ENCODE measurements around the gene CTRL. TPM values are rescaled to one million over a fixed set of nuclear protein-coding genes. Genes with fewer than 3 reads are reported as not detected.

CTRL gene
- total RNA-seq, 4 donors from 2014 or later = 2.4 to 5.3 (median 3.8) TPM

GRCh38 chr16:67883872-67884261, 47.8 kb downstream of the CTRL start:
- Histone ChIP-seq H3K4me1 (peaks cover 0 to 17% (median 0%) of the 10 kb centered on the region in 4 donors), H3K27me3 (no peaks in the 10 kb centered on the region), H3K36me3 (peaks cover 0 to 72% (median 4%) of the 10 kb centered on the region in 3 donors), H3K4me3 (no peak overlapping the region), H3K27ac (peak overlapping the region in 2 of 4 donors; percentile 59 to 69), H3K9me3 (no peaks in the 10 kb centered on the region)
- TF ChIP-seq CTCF (IDR thresholded peaks at IDR 0.05) (peak in 5 of 6 experiments; percentile 68 to 83 (median 77)), POLR2A (IDR thresholded peaks at IDR 0.05) (no peak)
- DNase-seq = peak; percentile 74 to 85 (median 77)

- H3K27me3 ChIP-seq = no peaks in the 10 kb centered on the region
- H3K9me3 ChIP-seq = no peaks in the 10 kb centered on the region
- H3K4me3 ChIP-seq = no peak overlapping the region
- peak in 1 of 6 experiments; percentile 90 for TF ChIP-seq CTCF (IDR thresholded peaks at IDR 0.05)
- TF ChIP-seq POLR2A (IDR thresholded peaks at IDR 0.05) = no peak
- H3K27ac ChIP-seq = peak overlapping the region in 2 of 4 donors; percentile 59 to 69
- peaks cover 0 to 17% (median 0%) of the 10 kb centered on the region in 4 donors for H3K4me1 ChIP-seq
- DNase-seq = peak in 2 of 3 donors; percentile 67 to 75
- peaks cover 0 to 77% (median 7%) of the 10 kb centered on the region in 3 donors for H3K36me3 ChIP-seq
Measured at GRCh38 chr16:67883146-67883871, 48.4 kb downstream of the CTRL start.

- peaks cover 0 to 85% (median 7%) of the 10 kb centered on the region in 3 donors for H3K36me3 ChIP-seq
- H3K27ac ChIP-seq = peak overlapping the region in 2 of 4 donors; percentile 59 to 69
- H3K4me1 ChIP-seq = peaks cover 0 to 17% (median 0%) of the 10 kb centered on the region in 4 donors
- no peak for TF ChIP-seq POLR2A (IDR thresholded peaks at IDR 0.05)
- no peak for TF ChIP-seq CTCF (IDR thresholded peaks at IDR 0.05)
- no peak for DNase-seq
- H3K27me3 ChIP-seq = no peaks in the 10 kb centered on the region
- no peaks in the 10 kb centered on the region for H3K9me3 ChIP-seq
- no peak overlapping the region for H3K4me3 ChIP-seq
Measured at GRCh38 chr16:67882374-67883145, 49.1 kb downstream of the CTRL start.

- H3K27ac ChIP-seq = peak overlapping the region in 1 of 4 donors; percentile 69
- peaks cover 0 to 17% (median 0%) of the 10 kb centered on the region in 4 donors for H3K4me1 ChIP-seq
- no peaks in the 10 kb centered on the region for H3K27me3 ChIP-seq
- H3K9me3 ChIP-seq = no peaks in the 10 kb centered on the region
- no peak for DNase-seq
- peaks cover 0 to 93% (median 7%) of the 10 kb centered on the region in 3 donors for H3K36me3 ChIP-seq
- H3K4me3 ChIP-seq = no peak overlapping the region
- TF ChIP-seq POLR2A (IDR thresholded peaks at IDR 0.05) = no peak
- TF ChIP-seq CTCF (IDR thresholded peaks at IDR 0.05) = no peak
Measured at GRCh38 chr16:67881621-67882161, 50.0 kb downstream of the CTRL start.

GRCh38 chr16:67880584-67880983, 51.1 kb downstream of the CTRL start:
- peaks cover 0 to 97% (median 7%) of the 10 kb centered on the region in 3 donors for H3K36me3 ChIP-seq
- H3K27me3 ChIP-seq = no peaks in the 10 kb centered on the region
- no peak overlapping the region for H3K27ac ChIP-seq
- H3K4me1 ChIP-seq = peaks cover 0 to 17% (median 0%) of the 10 kb centered on the region in 4 donors
- no peaks in the 10 kb centered on the region for H3K9me3 ChIP-seq
- no peak overlapping the region for H3K4me3 ChIP-seq
- DNase-seq = no peak
- TF ChIP-seq POLR2A (IDR thresholded peaks at IDR 0.05) (no peak), CTCF (IDR thresholded peaks at IDR 0.05) (no peak)
